ENCODE results near the gene SLC66A2.

GRCh38 chr18:79873449-79874110 is 77.9 kb downstream of the SLC66A2 start:
- TF ChIP-seq, protein P1, sequence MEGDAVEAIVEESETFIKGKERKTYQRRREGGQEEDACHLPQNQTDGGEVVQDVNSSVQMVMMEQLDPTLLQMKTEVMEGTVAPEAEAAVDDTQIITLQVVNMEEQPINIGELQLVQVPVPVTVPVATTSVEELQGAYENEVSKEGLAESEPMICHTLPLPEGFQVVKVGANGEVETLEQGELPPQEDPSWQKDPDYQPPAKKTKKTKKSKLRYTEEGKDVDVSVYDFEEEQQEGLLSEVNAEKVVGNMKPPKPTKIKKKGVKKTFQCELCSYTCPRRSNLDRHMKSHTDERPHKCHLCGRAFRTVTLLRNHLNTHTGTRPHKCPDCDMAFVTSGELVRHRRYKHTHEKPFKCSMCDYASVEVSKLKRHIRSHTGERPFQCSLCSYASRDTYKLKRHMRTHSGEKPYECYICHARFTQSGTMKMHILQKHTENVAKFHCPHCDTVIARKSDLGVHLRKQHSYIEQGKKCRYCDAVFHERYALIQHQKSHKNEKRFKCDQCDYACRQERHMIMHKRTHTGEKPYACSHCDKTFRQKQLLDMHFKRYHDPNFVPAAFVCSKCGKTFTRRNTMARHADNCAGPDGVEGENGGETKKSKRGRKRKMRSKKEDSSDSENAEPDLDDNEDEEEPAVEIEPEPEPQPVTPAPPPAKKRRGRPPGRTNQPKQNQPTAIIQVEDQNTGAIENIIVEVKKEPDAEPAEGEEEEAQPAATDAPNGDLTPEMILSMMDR (IDR thresholded peaks at IDR 0.05; ENCODE audit: insufficient read depth, low read length), result no peak
- no peak for TF ChIP-seq GABPA (IDR thresholded peaks at IDR 0.05; ENCODE audit: low read depth)
- TF ChIP-seq POLR2AphosphoS5 (IDR thresholded peaks at IDR 0.05; ENCODE audit: low read depth), result no peak
- no peak for TF ChIP-seq REST (IDR thresholded peaks at IDR 0.05; ENCODE audit: insufficient replicate concordance, low read depth)
- no peak for TF ChIP-seq SPI1 (IDR thresholded peaks at IDR 0.05; ENCODE audit: borderline replicate concordance, low read depth)
